Esophagus (tissue), 2 donors: ENCODE data around the gene MAPKAP1. TPM values are rescaled to one million over a fixed set of nuclear protein-coding genes. Genes with fewer than 3 reads are reported as not detected.

Experiments used
- H3K27ac ChIP-seq, 2 donors: one replicate each; pipeline ENCODE4 v1.5.1; 2013; ENCODE audit warnings: low read depth in 2 of 2, mild to moderate bottlenecking in 2 of 2, inconsistent platforms in 1 of 2, low read length in 1 of 2, moderate library complexity in 1 of 2
- H3K27me3 ChIP-seq, 2 donors: one replicate each; pipeline ENCODE4 v1.6.1; 2013; ENCODE audit warnings: low read length in 2 of 2, control low read depth in 1 of 2, mild to moderate bottlenecking in 1 of 2; ENCODE audit not compliant: insufficient read depth in 2 of 2, control insufficient read depth in 1 of 2
- H3K36me3 ChIP-seq, 2 donors: one replicate each; pipeline ENCODE4 v1.6.1; 2013; ENCODE audit warnings: low read length in 1 of 2; ENCODE audit not compliant: control insufficient read depth in 2 of 2, insufficient read depth in 2 of 2
- H3K4me1 ChIP-seq, 2 donors: one replicate each; pipeline ENCODE4 v1.6.1; 2013; ENCODE audit warnings: low read length in 1 of 2; ENCODE audit not compliant: control insufficient read depth in 2 of 2, insufficient read depth in 2 of 2
- H3K4me3 ChIP-seq, 2 donors: one replicate each; pipeline ENCODE4 v1.5.1; 2013; ENCODE audit warnings: low read length in 2 of 2, mild to moderate bottlenecking in 2 of 2, low read depth in 1 of 2, moderate library complexity in 1 of 2
- H3K9me3 ChIP-seq, 2 donors: one replicate each; pipeline ENCODE4 v1.6.1; 2013; ENCODE audit warnings: mild to moderate bottlenecking in 2 of 2, low read depth in 1 of 2, low read length in 1 of 2, moderate library complexity in 1 of 2; ENCODE audit not compliant: control insufficient read depth in 2 of 2, insufficient read depth in 1 of 2
- WGBS, 2 donors: extraction: QIAGEN DNeasy Blood & Tissue Kit; methylation state at CpG; one replicate each; pipeline ENCODE4 v1.1.7; 2013; 5-methylcytosine and 5-hydroxymethylcytosine counted together
- polyA plus RNA-seq, 2 donors: library from polyadenylated mRNA; stranded (reverse); fragments of 200-250 nt; gene quantifications; one replicate each; pipeline ENCODE4 v1.2.3, GENCODE V29; 2013
- donor health status: healthy with polysubstance abuse.
- donor health status: Bipolar disorder and iron deficiency.

The MAPKAP1 gene
- polyA plus RNA-seq, 2 donors, result 41.4 to 49.4 TPM

DNA sequence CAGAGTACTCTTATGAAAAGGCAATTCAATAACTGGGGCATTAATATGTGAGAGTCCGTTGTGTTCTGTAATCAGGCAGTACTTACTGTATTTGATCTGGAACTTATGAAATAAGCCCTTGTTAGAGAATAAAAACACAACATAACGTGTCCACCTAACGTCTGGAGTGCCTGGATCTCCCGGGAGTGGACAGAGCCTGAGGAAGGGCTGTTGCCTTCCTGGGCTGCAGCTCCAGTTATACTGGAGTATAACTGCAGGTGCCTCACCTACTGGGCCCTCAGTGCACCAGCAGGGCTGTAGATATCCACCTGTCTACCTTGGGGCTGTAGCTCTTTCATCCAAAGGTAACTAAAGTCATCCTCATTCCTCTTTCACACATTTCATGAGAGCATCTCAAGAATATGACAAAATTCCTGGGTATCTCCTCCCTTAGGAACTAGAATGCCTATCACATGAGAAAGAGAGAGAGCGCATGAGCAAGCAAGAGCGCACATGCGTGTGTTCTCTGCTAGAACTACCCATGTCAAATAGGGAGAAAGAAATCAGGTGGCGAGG lies 245.3 kb downstream of the MAPKAP1 start:
- H3K27me3 ChIP-seq, result no peaks in the 10 kb centered on the region
- WGBS, 2 donors, result 90 to 92% methylated on average over 8 of the region's 8 CpGs
- H3K9me3 ChIP-seq, result no peaks in the 10 kb centered on the region
- H3K4me3 ChIP-seq, result no peak overlapping the region
- H3K36me3 ChIP-seq, result peaks cover 2 to 5% of the 10 kb centered on the region in 2 donors
- H3K27ac ChIP-seq, result no peak overlapping the region
- no peaks in the 10 kb centered on the region for H3K4me1 ChIP-seq

- no peaks in the 10 kb centered on the region for H3K9me3 ChIP-seq
- H3K36me3 ChIP-seq, result peaks cover 0 to 5% of the 10 kb centered on the region in 2 donors
- H3K4me1 ChIP-seq, result no peaks in the 10 kb centered on the region
- 72 to 74% methylated on average over 8 of the region's 8 CpGs for WGBS, 2 donors
- no peak overlapping the region for H3K4me3 ChIP-seq
- H3K27me3 ChIP-seq, result no peaks in the 10 kb centered on the region
- H3K27ac ChIP-seq, result no peak overlapping the region
These were observed 245.9 kb downstream of the MAPKAP1 start for GRCh38 chr9:125460883-125461635.

GRCh38 chr9:125460346-125460745 lies 246.7 kb downstream of the MAPKAP1 start:
- WGBS, 2 donors, result 88 to 92% methylated on average over 7 of the region's 7 CpGs
- Histone ChIP-seq H3K27ac (no peak overlapping the region), H3K27me3 (no peaks in the 10 kb centered on the region)

GRCh38 chr9:125457357-125457756 lies 249.7 kb downstream of the MAPKAP1 start:
- Histone ChIP-seq H3K9me3 (no peaks in the 10 kb centered on the region), H3K27ac (no peak overlapping the region), H3K36me3 (no peaks in the 10 kb centered on the region), H3K4me1 (no peaks in the 10 kb centered on the region), H3K27me3 (no peaks in the 10 kb centered on the region), H3K4me3 (no peak overlapping the region)
- 95 to 97% methylated on average over 1 of the region's 1 CpG for WGBS, 2 donors

More at GRCh38 chr9:125460346-125460745, 246.7 kb downstream of the MAPKAP1 start:
- H3K9me3 ChIP-seq, result no peaks in the 10 kb centered on the region
- H3K36me3 ChIP-seq, result no peaks in the 10 kb centered on the region
- H3K4me1 ChIP-seq, result no peaks in the 10 kb centered on the region
- H3K4me3 ChIP-seq, result no peak overlapping the region

GRCh38 chr9:125455876-125456275 lies 251.1 kb downstream of the MAPKAP1 start:
- Histone ChIP-seq H3K4me3 (no peak overlapping the region), H3K27me3 (no peaks in the 10 kb centered on the region), H3K4me1 (no peaks in the 10 kb centered on the region), H3K27ac (no peak overlapping the region), H3K36me3 (peaks cover 0 to 3% of the 10 kb centered on the region in 2 donors), H3K9me3 (no peaks in the 10 kb centered on the region)
- WGBS, 2 donors, result 97% methylated on average over 4 of the region's 4 CpGs

DNA sequence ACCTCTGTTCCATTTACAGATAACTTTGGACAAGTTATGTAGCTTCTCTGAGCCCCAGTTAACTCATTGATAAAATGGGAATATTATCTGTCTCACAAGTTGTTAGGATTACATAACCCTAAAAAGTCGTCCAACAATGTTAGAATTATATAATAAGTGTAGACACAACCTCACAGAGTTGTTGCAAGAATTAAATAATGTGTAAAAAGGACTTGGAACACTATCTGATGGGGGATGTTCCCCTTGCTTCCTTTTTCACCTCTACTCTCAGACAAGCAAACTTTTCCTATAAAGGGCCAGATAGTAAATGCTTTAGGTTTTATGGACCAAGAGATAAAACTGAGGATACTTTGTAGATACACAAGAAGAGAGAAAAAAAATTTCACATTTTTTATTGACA lies 251.9 kb downstream of the MAPKAP1 start:
- Histone ChIP-seq H3K4me3 (no peak overlapping the region), H3K36me3 (peaks cover 2 to 3% of the 10 kb centered on the region in 2 donors), H3K4me1 (no peaks in the 10 kb centered on the region), H3K27me3 (no peaks in the 10 kb centered on the region), H3K27ac (no peak overlapping the region), H3K9me3 (no peaks in the 10 kb centered on the region)
- WGBS, 2 donors, result 27 to 29% methylated on average over 1 of the region's 1 CpG

DNA sequence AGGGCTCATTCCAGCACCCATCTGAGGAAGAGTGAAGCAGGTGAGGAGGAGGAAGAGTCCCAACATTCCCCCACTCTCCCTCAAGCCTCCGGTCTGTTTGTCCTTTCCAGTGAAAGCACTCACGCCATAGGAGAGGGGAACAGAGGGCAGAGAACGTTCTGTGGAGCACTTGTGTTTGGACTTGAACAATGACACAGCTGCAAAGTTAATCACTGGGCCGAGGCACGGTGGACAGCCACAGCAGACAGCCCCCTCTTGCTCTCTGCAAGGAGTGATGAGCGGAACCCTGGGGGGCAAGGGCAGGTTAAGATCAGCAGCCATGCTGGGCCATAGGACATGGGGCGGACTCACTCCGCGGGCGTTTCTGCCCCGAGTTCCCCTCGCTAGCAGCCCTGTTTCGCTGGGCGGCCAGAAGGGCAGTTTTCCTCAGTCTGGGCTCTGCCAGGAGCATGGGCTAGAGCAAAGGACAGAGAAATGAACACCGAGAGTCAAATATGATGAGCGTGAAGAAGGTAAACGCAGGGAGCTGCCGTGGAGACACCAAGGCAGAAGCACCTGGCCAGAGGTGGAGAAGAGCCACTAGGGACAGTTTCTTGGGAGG lies 259.7 kb downstream of the MAPKAP1 start:
- no peaks in the 10 kb centered on the region for H3K4me1 ChIP-seq
- H3K27me3 ChIP-seq, result no peaks in the 10 kb centered on the region
- H3K36me3 ChIP-seq, result peaks cover 2 to 11% of the 10 kb centered on the region in 2 donors
- H3K4me3 ChIP-seq, result no peak overlapping the region
- 90 to 93% methylated on average over 18 of the region's 18 CpGs for WGBS, 2 donors
- H3K9me3 ChIP-seq, result no peaks in the 10 kb centered on the region
- no peak overlapping the region for H3K27ac ChIP-seq

GRCh38 chr9:125446561-125447094 lies 260.4 kb downstream of the MAPKAP1 start:
- no peak overlapping the region for H3K27ac ChIP-seq
- H3K4me1 ChIP-seq, result no peaks in the 10 kb centered on the region
- peaks cover 2 to 11% of the 10 kb centered on the region in 2 donors for H3K36me3 ChIP-seq
- H3K4me3 ChIP-seq, result no peak overlapping the region
- H3K9me3 ChIP-seq, result no peaks in the 10 kb centered on the region
- WGBS, 2 donors, result 87 to 91% methylated on average over 6 of the region's 6 CpGs
- H3K27me3 ChIP-seq, result no peaks in the 10 kb centered on the region

- Histone ChIP-seq H3K9me3 (no peaks in the 10 kb centered on the region), H3K4me1 (no peaks in the 10 kb centered on the region), H3K36me3 (peaks cover 0 to 8% of the 10 kb centered on the region in 2 donors), H3K27ac (no peak overlapping the region), H3K4me3 (no peak overlapping the region), H3K27me3 (no peaks in the 10 kb centered on the region)
- WGBS, 2 donors, result 91 to 95% methylated on average over 8 of the region's 8 CpGs
These were observed 262.0 kb downstream of the MAPKAP1 start for GRCh38 chr9:125444956-125445506.
